Karpas-422 (cell line): ENCODE measurements around the gene TTC33. TPM values are rescaled to one million over a fixed set of nuclear protein-coding genes. Genes with fewer than 3 reads are reported as not detected.

Experiments
- DNase-seq: peaks from one replicate; pipeline ENCODE4 v3.0.0-alpha.2; 2015
- H2AFZ ChIP-seq: fragments of 200-600 bp; sonication (generic); 2 replicates; pipeline ENCODE4 v1.6.1; 2014; ENCODE audit warnings: antibody characterized with exemption, low read length, mixed read lengths
- H3K27ac ChIP-seq: fragments of 200-600 bp; sonication (generic); 2 replicates; pipeline ENCODE4 v1.5.1; 2014; ENCODE audit warnings: mild to moderate bottlenecking, low read length, moderate library complexity
- H3K27me3 ChIP-seq: fragments of 200-600 bp; sonication (generic); 2 replicates; pipeline ENCODE4 v1.6.1; 2014; ENCODE audit warnings: low read length, mixed read lengths
- H3K36me3 ChIP-seq: fragments of 200-600 bp; sonication (generic); 2 replicates; pipeline ENCODE4 v1.6.1; 2014; ENCODE audit warnings: low read length, mixed read lengths; ENCODE audit not compliant: insufficient read depth
- H3K4me1 ChIP-seq: fragments of 200-600 bp; sonication (generic); 2 replicates; pipeline ENCODE4 v1.6.1; 2014; ENCODE audit warnings: mild to moderate bottlenecking, low read length, mixed read lengths
- H3K4me2 ChIP-seq: fragments of 200-600 bp; sonication (generic); 2 replicates; pipeline ENCODE4 v1.6.1; 2014; ENCODE audit warnings: low read length, low read depth, mild to moderate bottlenecking; ENCODE audit not compliant: poor library complexity, severe bottlenecking
- H3K4me3 ChIP-seq: fragments of 200-600 bp; sonication (generic); 2 replicates; pipeline ENCODE4 v1.5.1; 2014; ENCODE audit warnings: mild to moderate bottlenecking, antibody characterized with exemption, low read length, mixed read lengths
- H3K79me2 ChIP-seq: fragments of 200-600 bp; sonication (generic); 2 replicates; pipeline ENCODE4 v1.6.1; 2014; ENCODE audit warnings: mild to moderate bottlenecking, low read length, mixed read lengths
- H3K9ac ChIP-seq: fragments of 200-600 bp; sonication (generic); 2 replicates; pipeline ENCODE4 v1.6.0; 2014; ENCODE audit warnings: low read length
- H3K9me2 ChIP-seq: fragments of 200-600 bp; sonication (generic), shearing (Covaris generic); replicated peaks from 2 replicates; pipeline ENCODE4 v1.6.0; 2014; ENCODE audit warnings: mild to moderate bottlenecking, low read length, moderate library complexity; ENCODE audit not compliant: insufficient read depth
- H3K9me3 ChIP-seq: fragments of 300-700, 200-600 bp; sonication (generic); 2 replicates; pipeline ENCODE4 v1.6.1; 2014; ENCODE audit warnings: low read length, mixed read lengths
- H4K20me1 ChIP-seq: fragments of 200-600 bp; sonication (generic); 2 replicates; pipeline ENCODE4 v1.6.1; 2014; ENCODE audit warnings: mild to moderate bottlenecking, antibody characterized with exemption, low read length, low read depth; ENCODE audit not compliant: insufficient read depth
- total RNA-seq: library from RNA; depleted of rRNA; stranded (reverse); fragments of >200 nt; shearing (Covaris generic); gene quantifications from 2 replicates; pipeline ENCODE4 v1.2.3, GENCODE V29; 2014; ENCODE audit warnings: low replicate concordance

The TTC33 gene
- total RNA-seq, 1 experiment from 2014 or later, result 18.5 TPM

DNA sequence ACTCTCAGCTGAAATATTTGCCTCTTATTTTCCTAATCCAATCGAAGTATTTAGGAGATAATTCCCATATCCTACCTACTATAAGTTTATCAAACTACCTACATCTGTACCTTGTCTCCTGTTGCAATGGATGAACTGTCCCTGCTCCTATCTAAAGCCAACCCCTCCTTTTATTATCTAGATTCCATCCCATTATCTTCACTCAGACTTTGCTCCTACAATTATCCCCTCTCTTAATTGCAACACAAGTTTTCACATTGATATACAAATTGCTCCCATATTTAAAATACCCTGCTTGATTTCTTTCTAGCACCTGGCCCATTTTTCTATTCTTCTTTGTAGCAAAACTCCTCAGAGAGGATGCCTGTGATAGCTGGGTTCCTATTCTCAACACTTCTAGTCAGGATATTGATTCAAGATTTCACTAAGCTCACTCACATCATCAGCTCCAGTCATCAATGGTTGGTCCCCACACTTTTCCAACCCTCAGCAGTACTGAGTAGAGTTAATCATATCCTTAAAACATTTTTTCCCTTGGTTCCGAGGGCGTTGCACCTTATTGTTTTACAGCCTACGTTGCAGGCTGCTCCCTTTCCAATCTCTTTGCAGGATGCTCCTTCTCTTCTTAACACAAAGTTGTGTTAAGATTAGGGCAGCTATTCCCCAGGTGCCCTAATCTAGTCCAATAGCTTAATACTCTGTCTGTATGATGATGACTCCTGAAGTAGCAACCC lies 253.9 kb downstream of the TTC33 start:
- Histone ChIP-seq H3K9me3 (no peaks in the 10 kb centered on the region), H3K9me2 (no peaks in the 10 kb centered on the region), H3K4me2 (no peak overlapping the region), H3K9ac (no peak overlapping the region), H3K4me1 (no peaks in the 10 kb centered on the region), H3K36me3 (no peaks in the 10 kb centered on the region), H3K27me3 (no peaks in the 10 kb centered on the region), H4K20me1 (no peaks in the 10 kb centered on the region), H3K27ac (no peak overlapping the region), H2AFZ (no peak overlapping the region), H3K4me3 (no peak overlapping the region), H3K79me2 (no peaks in the 10 kb centered on the region)
- no peak for DNase-seq

DNA sequence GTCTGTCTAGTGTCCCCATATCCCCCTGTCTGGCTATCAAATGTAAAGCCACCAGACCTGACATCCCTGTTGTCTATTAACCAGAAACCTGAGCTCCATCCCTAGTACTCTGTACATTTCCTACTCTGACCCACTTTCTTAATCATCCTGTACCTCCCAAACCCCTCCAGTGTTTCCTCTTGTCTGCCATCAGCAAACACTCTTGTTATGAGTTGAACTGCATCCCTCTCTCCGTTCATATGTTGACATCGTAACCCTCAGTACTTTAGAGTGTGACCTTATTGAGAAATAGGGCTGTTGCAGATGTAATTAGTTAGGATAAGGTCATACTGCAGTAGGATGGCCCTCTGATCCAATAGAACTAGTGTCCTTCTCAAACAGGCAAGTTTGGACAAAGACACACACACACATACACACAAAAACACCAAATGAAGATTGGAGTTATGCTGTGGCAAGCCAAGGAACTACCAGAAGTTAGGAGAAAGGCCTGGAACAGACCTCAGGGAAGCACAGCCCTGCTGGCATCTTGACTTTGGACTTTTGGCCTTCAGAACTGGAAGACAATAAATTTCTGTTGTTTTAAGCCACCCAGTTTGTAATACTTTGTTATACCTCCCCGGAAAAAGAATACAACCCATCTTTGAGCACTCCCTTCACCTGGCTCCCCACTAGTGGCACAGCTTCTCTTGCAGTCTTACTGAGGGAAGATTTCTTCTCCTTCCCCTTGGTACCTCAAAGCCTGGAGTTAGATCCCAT lies 256.1 kb downstream of the TTC33 start:
- H2AFZ ChIP-seq, result no peak overlapping the region
- no peak overlapping the region for H3K4me2 ChIP-seq

DNA sequence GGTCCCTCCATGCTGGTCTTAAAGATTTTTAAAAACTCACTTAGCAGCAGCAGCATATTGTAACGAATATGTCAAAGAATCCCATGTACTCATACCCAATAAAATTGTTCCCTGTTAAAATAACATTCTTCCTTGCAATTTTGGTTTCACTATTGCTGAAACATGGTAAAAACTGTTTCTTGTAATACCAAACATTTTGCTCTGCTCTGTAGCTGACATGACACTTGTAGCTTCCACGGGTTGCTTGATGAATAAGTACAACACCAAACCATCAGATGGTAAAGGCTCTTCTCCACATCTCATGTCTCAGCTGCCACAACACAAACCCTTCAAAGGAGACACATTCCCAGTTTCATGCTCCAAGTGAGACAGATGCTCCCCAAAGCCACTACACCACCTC lies 256.8 kb downstream of the TTC33 start:
- Histone ChIP-seq H3K4me3 (no peak overlapping the region), H3K27me3 (no peaks in the 10 kb centered on the region), H3K9me3 (no peaks in the 10 kb centered on the region), H4K20me1 (no peaks in the 10 kb centered on the region), H3K9me2 (no peaks in the 10 kb centered on the region), H3K4me1 (no peaks in the 10 kb centered on the region), H3K9ac (no peak overlapping the region), H3K79me2 (no peaks in the 10 kb centered on the region), H3K27ac (no peak overlapping the region), H3K4me2 (no peak overlapping the region), H3K36me3 (no peaks in the 10 kb centered on the region), H2AFZ (no peak overlapping the region)
- no peak for DNase-seq

More for the DNA sequence above, 256.1 kb downstream of the TTC33 start:
- H3K9me2 ChIP-seq, result no peaks in the 10 kb centered on the region
- H3K9me3 ChIP-seq, result no peaks in the 10 kb centered on the region
- H4K20me1 ChIP-seq, result no peaks in the 10 kb centered on the region
- H3K4me1 ChIP-seq, result no peaks in the 10 kb centered on the region
- no peaks in the 10 kb centered on the region for H3K79me2 ChIP-seq
- no peak overlapping the region for H3K9ac ChIP-seq
- DNase-seq, result no peak
- H3K36me3 ChIP-seq, result no peaks in the 10 kb centered on the region
- no peaks in the 10 kb centered on the region for H3K27me3 ChIP-seq
- H3K4me3 ChIP-seq, result no peak overlapping the region
- H3K27ac ChIP-seq, result no peak overlapping the region

- no peaks in the 10 kb centered on the region for H3K9me2 ChIP-seq
Measured at GRCh38 chr5:40497573-40497972, 258.2 kb downstream of the TTC33 start.

DNA sequence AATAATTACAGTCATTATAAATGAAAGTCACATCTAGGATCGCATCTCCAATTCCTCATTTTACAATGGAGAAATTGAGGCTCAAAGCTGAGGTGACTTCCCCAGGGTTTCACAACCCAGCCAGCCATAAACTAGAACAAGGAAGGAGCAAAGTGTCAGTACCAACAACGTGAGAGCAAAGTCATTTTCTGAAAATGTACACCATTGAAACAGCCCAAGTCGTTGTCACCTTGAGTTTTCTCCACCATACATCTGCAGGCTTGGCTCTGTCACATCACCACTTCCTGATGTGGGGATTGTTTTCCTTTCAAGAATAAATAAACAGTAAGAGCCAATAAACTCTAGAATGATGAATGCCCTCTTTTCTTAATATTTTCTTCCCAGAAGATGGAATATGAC lies 260.5 kb downstream of the TTC33 start:
- Histone ChIP-seq H2AFZ (no peak overlapping the region), H3K9me3 (no peaks in the 10 kb centered on the region), H3K9me2 (no peaks in the 10 kb centered on the region)

More at GRCh38 chr5:40497573-40497972, 258.2 kb downstream of the TTC33 start:
- H4K20me1 ChIP-seq, result no peaks in the 10 kb centered on the region
- no peaks in the 10 kb centered on the region for H3K27me3 ChIP-seq
- no peak for DNase-seq
- H3K9ac ChIP-seq, result no peak overlapping the region
- no peaks in the 10 kb centered on the region for H3K79me2 ChIP-seq
- no peak overlapping the region for H2AFZ ChIP-seq
- no peak overlapping the region for H3K4me3 ChIP-seq
- no peaks in the 10 kb centered on the region for H3K4me1 ChIP-seq
- no peak overlapping the region for H3K27ac ChIP-seq
- no peaks in the 10 kb centered on the region for H3K36me3 ChIP-seq
- H3K4me2 ChIP-seq, result no peak overlapping the region
- H3K9me3 ChIP-seq, result no peaks in the 10 kb centered on the region

DNA sequence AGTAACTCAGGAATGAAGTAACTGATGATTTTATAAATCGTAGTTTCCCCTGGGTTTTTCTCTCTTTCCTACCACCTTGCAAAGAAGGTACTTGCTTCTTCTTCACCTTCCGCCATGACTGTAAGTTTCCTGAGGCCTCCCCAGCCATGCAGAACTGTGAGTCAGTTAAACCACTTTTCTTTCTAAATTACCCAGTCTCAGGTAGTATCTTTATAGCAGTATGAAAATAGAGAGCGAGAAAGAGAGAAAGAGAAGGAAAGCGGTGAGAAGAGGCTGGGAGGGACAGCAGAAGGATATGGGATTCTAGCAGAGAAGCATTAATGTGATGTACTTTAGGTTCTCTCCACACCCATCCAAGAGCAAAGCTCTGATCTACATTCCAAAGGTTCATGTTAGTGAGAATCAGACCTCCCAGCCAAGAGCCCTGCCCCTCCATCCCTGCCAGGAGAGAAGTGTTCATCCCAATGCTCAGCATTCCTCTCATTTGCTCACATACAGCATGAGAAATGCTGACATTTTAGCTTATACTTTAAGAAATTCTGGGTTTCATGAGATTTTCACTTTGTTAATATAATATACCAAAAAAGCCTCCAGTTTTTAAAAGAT lies 261.0 kb downstream of the TTC33 start:
- H3K36me3 ChIP-seq, result no peaks in the 10 kb centered on the region
- no peak for DNase-seq
- H3K9me2 ChIP-seq, result no peaks in the 10 kb centered on the region
- no peaks in the 10 kb centered on the region for H3K4me1 ChIP-seq
- H3K4me3 ChIP-seq, result no peak overlapping the region
- no peaks in the 10 kb centered on the region for H4K20me1 ChIP-seq
- no peak overlapping the region for H3K4me2 ChIP-seq
- H3K79me2 ChIP-seq, result no peaks in the 10 kb centered on the region
- no peak overlapping the region for H3K27ac ChIP-seq
- no peaks in the 10 kb centered on the region for H3K27me3 ChIP-seq
- H3K9me3 ChIP-seq, result no peaks in the 10 kb centered on the region
- no peak overlapping the region for H3K9ac ChIP-seq
- no peak overlapping the region for H2AFZ ChIP-seq

More for the DNA sequence above, 260.5 kb downstream of the TTC33 start:
- H3K27ac ChIP-seq, result no peak overlapping the region
- H3K9ac ChIP-seq, result no peak overlapping the region
- no peaks in the 10 kb centered on the region for H3K27me3 ChIP-seq
- H3K4me1 ChIP-seq, result no peaks in the 10 kb centered on the region
- no peak overlapping the region for H3K4me2 ChIP-seq
- no peaks in the 10 kb centered on the region for H4K20me1 ChIP-seq
- no peaks in the 10 kb centered on the region for H3K79me2 ChIP-seq
- H3K36me3 ChIP-seq, result no peaks in the 10 kb centered on the region
- no peak overlapping the region for H3K4me3 ChIP-seq
- no peak for DNase-seq

- Histone ChIP-seq H2AFZ (no peak overlapping the region), H4K20me1 (no peaks in the 10 kb centered on the region), H3K9me2 (no peaks in the 10 kb centered on the region), H3K4me3 (no peak overlapping the region), H3K79me2 (no peaks in the 10 kb centered on the region), H3K9ac (no peak overlapping the region), H3K4me1 (no peaks in the 10 kb centered on the region), H3K36me3 (no peaks in the 10 kb centered on the region), H3K27me3 (no peaks in the 10 kb centered on the region), H3K4me2 (no peak overlapping the region), H3K27ac (no peak overlapping the region), H3K9me3 (no peaks in the 10 kb centered on the region)
- DNase-seq, result no peak
Measured at GRCh38 chr5:40492056-40492455, 263.7 kb downstream of the TTC33 start.

GRCh38 chr5:40491644-40492043 lies 264.1 kb downstream of the TTC33 start:
- no peaks in the 10 kb centered on the region for H3K9me3 ChIP-seq

More at GRCh38 chr5:40491644-40492043, 264.1 kb downstream of the TTC33 start:
- H3K4me1 ChIP-seq, result no peaks in the 10 kb centered on the region
- no peak overlapping the region for H3K9ac ChIP-seq
- H3K9me2 ChIP-seq, result no peaks in the 10 kb centered on the region
- H3K4me3 ChIP-seq, result no peak overlapping the region
- no peak overlapping the region for H2AFZ ChIP-seq
- H3K27me3 ChIP-seq, result no peaks in the 10 kb centered on the region
- H4K20me1 ChIP-seq, result no peaks in the 10 kb centered on the region
- H3K79me2 ChIP-seq, result no peaks in the 10 kb centered on the region
- H3K36me3 ChIP-seq, result no peaks in the 10 kb centered on the region
- no peak for DNase-seq
- no peak overlapping the region for H3K27ac ChIP-seq
- H3K4me2 ChIP-seq, result no peak overlapping the region
